HCT116 (cell line): ENCODE measurements around the gene CD93. TPM values are rescaled to one million over a fixed set of nuclear protein-coding genes. Genes with fewer than 3 reads are reported as not detected.

Experiments
- ATAC-seq: fragments of 200-7000 bp; cut with Tn5 transposase; 2 replicates; pipeline ENCODE4 v1.9.1; 2020; ENCODE audit warnings: mild to moderate bottlenecking, moderate library complexity
- BruUV-seq: library from RNA; stranded (reverse); fragments of 400-500 nt; replicated peaks from 2 replicates; lab custom pipeline; 2021; lab: Mats Ljungman, UMichigan
- CTCF ChIA-PET: fragments of 300-600 bp; sonication (Branson Sonifier 250); formaldehyde crosslinking; loops from one replicate; lab custom pipeline; 2021; ENCODE audit warnings: antibody characterized with exemption; lab: Charles Lee
- POLR2A ChIA-PET: fragments of 300-600, 350-600 bp; sonication (Branson Sonifier 250); formaldehyde crosslinking; loops from one replicate; lab custom pipeline; 2021; ENCODE audit warnings: antibody characterized with exemption; lab: Charles Lee
- RAD21 ChIA-PET, 2 experiments: fragments of 300-600 bp; sonication (Branson Sonifier 250); formaldehyde crosslinking; loops; one replicate each; lab custom pipeline; 2023; ENCODE audit warnings: low total read pairs in 2 of 2; ENCODE audit not compliant: uncharacterized antibody in 2 of 2, unreplicated experiment in 2 of 2, low non-redundant PET in 1 of 2; lab: Charles Lee
- DNase-seq: peaks from one replicate; pipeline ENCODE4 v3.0.0-alpha.2; 2010; ENCODE audit warnings: low read depth, low spot score
- H2AFZ ChIP-seq: fragments of 200-600 bp; shearing (Covaris generic), sonication (generic); 2 replicates; pipeline ENCODE4 v1.6.1; 2017; ENCODE audit warnings: low read depth, mixed run types, mixed read lengths, antibody characterized with exemption, low read length; ENCODE audit not compliant: poor library complexity, severe bottlenecking
- H3K27ac ChIP-seq: 2 replicates; pipeline ENCODE4 v1.5.1; 2012; ENCODE audit warnings: low read depth, low read length
- H3K27me3 ChIP-seq: fragments of 200-600 bp; sonication (generic); 2 replicates; pipeline ENCODE4 v1.6.1; 2016; ENCODE audit warnings: mixed run types, low read length, mixed read lengths; ENCODE audit not compliant: insufficient read depth
- H3K36me3 ChIP-seq, 2 experiments: fragments of 200-500 bp in 1 of 2; fragments of 200-600 bp in 1 of 2; sonication (Bioruptor generic) in 1 of 2; sonication (generic) in 1 of 2; 2 replicates each; pipeline versions ENCODE4 v1.5.1 to v1.6.1; 2014 to 2016; ENCODE audit warnings: low read length in 2 of 2, inconsistent platforms in 1 of 2, mixed read lengths in 1 of 2, mixed run types in 1 of 2; ENCODE audit not compliant: insufficient read depth in 2 of 2, control insufficient read depth in 1 of 2
- H3K4me1 ChIP-seq, 2 experiments: fragments of 200-600 bp in 1 of 2; sonication (generic) in 1 of 2; 2 replicates each; pipeline versions ENCODE4 v1.5.1 to v1.6.1; 2012 to 2017; ENCODE audit warnings: low read length in 2 of 2, inconsistent platforms in 1 of 2, mild to moderate bottlenecking in 1 of 2, mixed read lengths in 1 of 2, mixed run types in 1 of 2, moderate library complexity in 1 of 2; ENCODE audit not compliant: insufficient read depth in 2 of 2, control insufficient read depth in 1 of 2
- H3K4me2 ChIP-seq: fragments of 200-600 bp; sonication (generic); 2 replicates; pipeline ENCODE4 v1.6.1; 2017; ENCODE audit warnings: mixed run types, low read length, mixed read lengths
- H3K4me3 ChIP-seq, 2 experiments: fragments of 200-600 bp in 1 of 2; sonication (generic) in 1 of 2; replicated peaks in 1 of 2; 2 replicates each; pipeline ENCODE4 v1.5.1; 2011 to 2016; ENCODE audit warnings: low read length in 2 of 2, control low read depth in 1 of 2, low read depth in 1 of 2, mild to moderate bottlenecking in 1 of 2, mixed read lengths in 1 of 2, mixed run types in 1 of 2
- H3K79me2 ChIP-seq: fragments of 200-600 bp; sonication (generic); 2 replicates; pipeline ENCODE4 v1.6.1; 2017; ENCODE audit warnings: mild to moderate bottlenecking, mixed run types, low read length, moderate library complexity, mixed read lengths; ENCODE audit not compliant: insufficient read depth
- H3K9ac ChIP-seq: fragments of 200-600 bp; sonication (generic); 2 replicates; pipeline ENCODE4 v1.6.1; 2016; ENCODE audit warnings: low read length, mixed read lengths
- H3K9me2 ChIP-seq: fragments of 200-600 bp; sonication (generic), shearing (Covaris generic); 2 replicates; pipeline ENCODE4 v1.6.1; 2017; ENCODE audit warnings: mixed run types, mild to moderate bottlenecking, moderate library complexity; ENCODE audit not compliant: insufficient read depth
- H3K9me3 ChIP-seq, 2 experiments: fragments of 200-500 bp in 1 of 2; fragments of 200-600 bp in 1 of 2; sonication (Bioruptor generic) in 1 of 2; sonication (generic) in 1 of 2; 2 replicates each; pipeline ENCODE4 v1.6.1; 2014 to 2017; ENCODE audit warnings: low read length in 2 of 2, mixed read lengths in 2 of 2, inconsistent platforms in 1 of 2, low read depth in 1 of 2, mild to moderate bottlenecking in 1 of 2, mixed run types in 1 of 2, moderate library complexity in 1 of 2; ENCODE audit not compliant: control insufficient read depth in 1 of 2, insufficient read depth in 1 of 2
- H4K20me1 ChIP-seq: fragments of 200-600 bp; sonication (generic), shearing (Covaris generic); 2 replicates; pipeline ENCODE4 v1.6.1; 2017; ENCODE audit warnings: mixed run types, mild to moderate bottlenecking, moderate library complexity; ENCODE audit not compliant: insufficient read depth
- CBX3 ChIP-seq: IDR thresholded peaks from 2 replicates; pipeline ENCODE4 v1.6.1; 2012; ENCODE audit warnings: low read depth
- EGR1 ChIP-seq: IDR thresholded peaks from 2 replicates; pipeline ENCODE4 v1.6.1; 2012; ENCODE audit warnings: low read depth
- ELF1 ChIP-seq: IDR thresholded peaks from 2 replicates; pipeline ENCODE4 v1.6.1; 2012; ENCODE audit warnings: low read depth, borderline replicate concordance
- EZH2 ChIP-seq: fragments of 200-600 bp; sonication (generic); IDR thresholded peaks from 2 replicates; pipeline ENCODE4 v1.6.1; 2017; ENCODE audit warnings: antibody characterized with exemption, mixed run types
- JUND ChIP-seq: IDR thresholded peaks from 2 replicates; pipeline ENCODE4 v1.6.1; 2012
- POLR2A ChIP-seq: IDR thresholded peaks from 2 replicates; pipeline ENCODE4 v1.7.0; 2011; ENCODE audit warnings: borderline replicate concordance; ENCODE audit not compliant: insufficient read depth, insufficient read length; ENCODE audit errors: extremely low read depth
- RAD21 ChIP-seq: IDR thresholded peaks from 2 replicates; pipeline ENCODE4 v1.6.1; 2012; ENCODE audit warnings: low read depth, mild to moderate bottlenecking
- SRF ChIP-seq: IDR thresholded peaks from 2 replicates; pipeline ENCODE4 v1.6.1; 2012; ENCODE audit warnings: low read depth
- ZBTB33 ChIP-seq: IDR thresholded peaks from 2 replicates; pipeline ENCODE4 v1.6.1; 2011; ENCODE audit warnings: mild to moderate bottlenecking, low read length, moderate library complexity; ENCODE audit not compliant: insufficient replicate concordance; ENCODE audit errors: extremely low read depth
- ZFX ChIP-seq: fragments of 450-650 bp; IDR thresholded peaks from 2 replicates; pipeline ENCODE4 v1.6.1; 2017
- ZNF274 ChIP-seq: fragments of 200-500 bp; sonication (Bioruptor generic); IDR thresholded peaks from 2 replicates; pipeline ENCODE4 v1.6.1; 2014; ENCODE audit warnings: mild to moderate bottlenecking, low read depth, low read length, inconsistent platforms
- intact Hi-C: fragments of 100-400 bp; cut with micrococcal nuclease; formaldehyde crosslinking; loops from 2 replicates; pipeline ENCODE4 v1.10.0; 2022
- total RNA-seq: library from RNA; stranded (reverse); gene quantifications from one replicate; pipeline ENCODE4 v1.2.1, GENCODE V29; 2021; ENCODE audit not compliant: unreplicated experiment
- TF ChIP-seq, protein P1 (sequence below): IDR thresholded peaks from 2 replicates; pipeline ENCODE4 v1.6.1; 2012

Gene CD93
- total RNA-seq, 1 experiment from 2014 or later = 0.07 TPM

DNA sequence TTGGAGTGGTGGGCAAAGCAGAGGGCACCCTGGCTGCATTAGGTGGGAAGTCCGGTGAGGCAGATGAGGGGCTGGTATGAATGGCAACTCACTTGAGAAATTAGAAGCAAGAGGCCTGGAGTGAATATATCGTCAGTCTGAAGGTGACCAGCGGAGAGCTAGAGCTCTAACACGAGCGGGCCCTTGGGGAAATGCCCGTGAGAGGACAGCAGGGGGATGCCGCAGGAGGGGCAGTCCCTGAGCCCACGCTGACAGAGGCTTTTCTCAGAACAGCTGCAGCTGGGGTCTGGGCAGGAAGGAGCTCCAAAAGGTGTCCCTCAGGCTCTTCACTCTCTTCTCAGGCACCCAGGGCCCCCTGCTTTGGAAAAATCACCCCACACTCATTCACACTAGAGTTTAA lies 32.0 kb upstream of the CD93 start:
- H3K4me3 ChIP-seq = no peak overlapping the region
- TF ChIP-seq ZFX = no peak
- no peak for TF ChIP-seq ELF1
- TF ChIP-seq JUND = no peak
- TF ChIP-seq EZH2 = no peak
- TF ChIP-seq, protein P1, sequence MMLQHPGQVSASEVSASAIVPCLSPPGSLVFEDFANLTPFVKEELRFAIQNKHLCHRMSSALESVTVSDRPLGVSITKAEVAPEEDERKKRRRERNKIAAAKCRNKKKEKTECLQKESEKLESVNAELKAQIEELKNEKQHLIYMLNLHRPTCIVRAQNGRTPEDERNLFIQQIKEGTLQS = no peak
- TF ChIP-seq ZBTB33 = no peak
- TF ChIP-seq SRF = no peak
- TF ChIP-seq EGR1 = no peak
- no peaks in the 10 kb centered on the region for H3K27me3 ChIP-seq
- peaks cover 0 to 7% of the 10 kb centered on the region in 2 experiments; a peak in 1 of 4 replicates for H3K4me1 ChIP-seq
- no peak overlapping the region for H3K4me2 ChIP-seq
- H3K9me3 ChIP-seq = no peaks in the 10 kb centered on the region
- no TSS peak for BruUV-seq
- POLR2A ChIA-PET = no interaction called here
- no peaks in the 10 kb centered on the region for H3K9me2 ChIP-seq
- intact Hi-C loops = no loop called here
- no peak overlapping the region for H3K27ac ChIP-seq
- H4K20me1 ChIP-seq = no peaks in the 10 kb centered on the region
- RAD21 ChIA-PET = no interaction called here
- no peaks in the 10 kb centered on the region for H3K36me3 ChIP-seq
- H2AFZ ChIP-seq = no peak overlapping the region
- ATAC-seq (no peak), DNase-seq (no peak)
- no peaks in the 10 kb centered on the region for H3K79me2 ChIP-seq
- no peak overlapping the region for H3K9ac ChIP-seq
- CTCF ChIA-PET = no interaction called here

- intact Hi-C loops = no loop called here
- CTCF ChIA-PET = no interaction called here
- ATAC-seq = no peak
These were observed 31.6 kb upstream of the CD93 start for GRCh38 chr20:23117738-23118137.

More at GRCh38 chr20:23117738-23118137, 31.6 kb upstream of the CD93 start:
- no peak for TF ChIP-seq ELF1
- TF ChIP-seq CBX3 = no peak
- TF ChIP-seq ZFX = no peak
- no peak for TF ChIP-seq POLR2A
- no peak for TF ChIP-seq ZNF274
- no peak for TF ChIP-seq RAD21
- TF ChIP-seq, all 23 proteins: peak for 0
- no peaks in the 10 kb centered on the region for H4K20me1 ChIP-seq
- H3K79me2 ChIP-seq = no peaks in the 10 kb centered on the region
- BruUV-seq = no TSS peak
- ChIA-PET RAD21 (no interaction called here), POLR2A (no interaction called here)
- H3K9me2 ChIP-seq = no peaks in the 10 kb centered on the region
- H3K9me3 ChIP-seq = no peaks in the 10 kb centered on the region
- no peak overlapping the region for H2AFZ ChIP-seq
- no peaks in the 10 kb centered on the region for H3K36me3 ChIP-seq
- no peaks in the 10 kb centered on the region for H3K27me3 ChIP-seq
- H3K4me3 ChIP-seq = no peak overlapping the region
- no peak overlapping the region for H3K9ac ChIP-seq
- no peak overlapping the region for H3K4me2 ChIP-seq
- no peak overlapping the region for H3K27ac ChIP-seq
- no peak for DNase-seq
- peaks cover 0 to 7% of the 10 kb centered on the region in 2 experiments; a peak in 1 of 4 replicates for H3K4me1 ChIP-seq
